ENCODE measurements around the gene CFAP57. TPM values are rescaled to one million over a fixed set of nuclear protein-coding genes. Genes with fewer than 3 reads are reported as not detected.
A peak's percentile ranks its signal among the peaks of the same experiment; 100 is the strongest.

Gene CFAP57
- total RNA-seq, 4 donors from 2014 or later, result not detected

DNA sequence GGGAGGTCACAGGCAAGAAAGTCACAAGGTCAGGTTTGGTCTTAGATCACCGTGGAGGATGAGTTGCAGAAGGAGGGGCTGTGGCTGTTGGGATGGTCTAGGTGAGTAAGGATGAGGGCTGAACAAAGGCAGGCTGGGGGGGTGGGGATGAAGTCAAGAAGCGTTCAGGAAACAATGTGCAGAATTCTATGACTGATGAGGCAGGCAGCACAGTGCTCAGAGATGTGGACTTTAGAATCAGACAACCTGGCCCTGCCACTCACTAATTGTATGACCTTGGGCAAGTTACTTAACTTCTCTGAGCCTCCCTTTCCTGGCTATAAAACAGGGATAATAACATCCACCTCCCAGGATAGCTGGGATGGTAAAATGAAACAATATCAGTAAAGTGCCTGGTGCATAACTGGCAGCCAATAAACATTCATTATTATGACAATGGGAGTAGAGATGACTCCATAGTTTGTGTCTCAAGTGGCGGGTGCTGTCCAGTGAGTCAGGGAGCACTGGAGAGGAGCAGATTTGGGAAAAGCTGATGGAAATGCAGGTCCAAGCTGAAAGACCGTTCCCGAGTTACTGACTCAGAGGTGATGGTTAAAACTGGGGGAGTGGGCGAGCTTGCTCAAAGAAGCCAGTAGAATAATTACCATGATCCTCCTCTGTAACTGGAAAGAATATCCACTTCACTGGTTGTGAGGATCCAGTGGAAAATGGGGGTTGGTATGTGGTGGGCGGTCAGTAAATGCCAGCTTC, 130.8 kb downstream of the CFAP57 start:
- no peak for TF ChIP-seq POLR2A (IDR thresholded peaks at IDR 0.05)
- TF ChIP-seq, protein P1, sequence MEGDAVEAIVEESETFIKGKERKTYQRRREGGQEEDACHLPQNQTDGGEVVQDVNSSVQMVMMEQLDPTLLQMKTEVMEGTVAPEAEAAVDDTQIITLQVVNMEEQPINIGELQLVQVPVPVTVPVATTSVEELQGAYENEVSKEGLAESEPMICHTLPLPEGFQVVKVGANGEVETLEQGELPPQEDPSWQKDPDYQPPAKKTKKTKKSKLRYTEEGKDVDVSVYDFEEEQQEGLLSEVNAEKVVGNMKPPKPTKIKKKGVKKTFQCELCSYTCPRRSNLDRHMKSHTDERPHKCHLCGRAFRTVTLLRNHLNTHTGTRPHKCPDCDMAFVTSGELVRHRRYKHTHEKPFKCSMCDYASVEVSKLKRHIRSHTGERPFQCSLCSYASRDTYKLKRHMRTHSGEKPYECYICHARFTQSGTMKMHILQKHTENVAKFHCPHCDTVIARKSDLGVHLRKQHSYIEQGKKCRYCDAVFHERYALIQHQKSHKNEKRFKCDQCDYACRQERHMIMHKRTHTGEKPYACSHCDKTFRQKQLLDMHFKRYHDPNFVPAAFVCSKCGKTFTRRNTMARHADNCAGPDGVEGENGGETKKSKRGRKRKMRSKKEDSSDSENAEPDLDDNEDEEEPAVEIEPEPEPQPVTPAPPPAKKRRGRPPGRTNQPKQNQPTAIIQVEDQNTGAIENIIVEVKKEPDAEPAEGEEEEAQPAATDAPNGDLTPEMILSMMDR (IDR thresholded peaks at IDR 0.05), result no peak
- Histone ChIP-seq H3K27ac (peak overlapping the region in 3 of 4 donors; percentile 30 to 75 (median 36)), H3K4me3 (no peak overlapping the region)

DNA sequence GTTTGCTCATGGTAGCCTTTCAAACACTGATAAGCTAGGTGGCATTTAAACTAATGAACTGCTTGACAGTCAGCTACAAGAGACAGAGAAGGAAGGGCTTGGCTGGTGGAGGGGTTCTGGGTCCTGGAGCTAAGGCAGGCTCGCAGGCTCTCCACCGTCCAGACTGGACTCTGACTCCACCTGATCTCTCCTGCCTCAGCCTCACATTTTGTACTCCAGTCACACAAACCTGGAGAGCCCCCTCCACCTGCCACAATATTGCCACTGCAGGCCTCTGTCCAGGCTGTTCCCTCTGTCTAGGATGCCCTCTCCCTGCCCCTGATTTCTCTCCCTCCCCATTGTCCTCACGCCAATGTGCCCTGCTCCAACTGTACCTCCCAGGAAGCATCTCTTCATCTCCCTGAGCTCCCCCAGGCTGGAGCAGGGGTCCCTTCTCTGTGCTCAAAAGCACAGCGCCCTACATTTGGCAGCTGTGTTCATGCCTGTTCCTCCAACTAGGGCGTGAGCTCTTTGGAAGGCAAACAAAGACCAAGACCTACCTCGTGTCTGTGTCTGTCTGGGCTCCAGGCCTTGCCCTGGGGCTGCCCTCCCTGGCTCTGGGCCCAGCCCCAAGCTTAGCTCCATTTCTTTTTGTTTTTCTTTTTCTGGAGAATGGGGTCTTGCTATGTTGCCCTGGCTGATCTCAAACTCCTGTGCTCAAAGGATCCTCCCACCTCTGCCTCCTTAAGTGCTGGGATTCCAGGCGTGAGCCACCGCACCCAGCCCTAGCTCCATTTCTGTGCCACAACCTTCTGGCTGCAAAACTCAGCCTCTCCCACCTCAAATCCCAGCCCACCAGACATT, 131.6 kb downstream of the CFAP57 start:
- peak in 1 of 3 donors; percentile 39 for DNase-seq
- Histone ChIP-seq H3K4me1 (peaks cover 0 to 20% (median 4%) of the 10 kb centered on the region in 4 donors), H3K27ac (peak overlapping the region in 3 of 4 donors; percentile 27 to 75 (median 36)), H3K27me3 (no peaks in the 10 kb centered on the region), H3K36me3 (no peaks in the 10 kb centered on the region), H3K4me3 (no peak overlapping the region), H3K9me3 (no peaks in the 10 kb centered on the region)
- TF ChIP-seq, protein P1 (IDR thresholded peaks at IDR 0.05), result no peak

More for the DNA sequence above, 130.8 kb downstream of the CFAP57 start:
- H3K27me3 ChIP-seq, result no peaks in the 10 kb centered on the region
- DNase-seq, result peak in 2 of 3 donors; percentile 66 to 85
- H3K36me3 ChIP-seq, result no peaks in the 10 kb centered on the region
- no peaks in the 10 kb centered on the region for H3K9me3 ChIP-seq
- H3K4me1 ChIP-seq, result peaks cover 0 to 20% (median 4%) of the 10 kb centered on the region in 4 donors

Small RNA genes lying within 50 kb of the gene (small RNA-seq; reads per million reads assigned to genes)
- gene RNA5SP46, result 0 reads per million in 2 donors

Other genes with a start within 250 kb of the CFAP57 start
- 10 to 100 TPM; 15.7 to 35.7 (median 32.3) TPM for gene SLC2A1, start 213.5 kb upstream of the CFAP57 start, total RNA-seq
- gene EBNA1BP2, start within 50 bp of the CFAP57 start, total RNA-seq, result 10 to 100 TPM; 12.8 to 62.7 (median 23.3) TPM
- 10 to 100 TPM; 14.0 to 87.7 (median 74.8) TPM for gene TMEM125, start 97.7 kb downstream of the CFAP57 start, total RNA-seq
- gene C1orf210, start 113.3 kb downstream of the CFAP57 start, total RNA-seq, result 10 to 100 TPM in 3 of 4 donors, 1 to 10 TPM in 1; 4.1 to 80.9 (median 74.4) TPM
- gene TIE1, start 128.7 kb downstream of the CFAP57 start, total RNA-seq, result 10 to 100 TPM in 2 of 4 donors, 1 to 10 TPM in 2; 5.6 to 38.8 (median 8.9) TPM
- gene MPL, start 165.5 kb downstream of the CFAP57 start, total RNA-seq, result not detected
- gene CDC20, start 186.7 kb downstream of the CFAP57 start, total RNA-seq, result 10 to 100 TPM in 1 of 4 donors, 1 to 10 TPM in 3; 3.4 to 14.9 (median 6.3) TPM
- gene ELOVL1, start 195.7 kb downstream of the CFAP57 start, total RNA-seq, result 100 to 1,000 TPM in 1 of 4 donors, 10 to 100 TPM in 3; 29.7 to 101 (median 71.3) TPM
- gene MED8, start 217.5 kb downstream of the CFAP57 start, total RNA-seq, result 10 to 100 TPM; 36.1 to 58.6 (median 38.7) TPM
- gene SZT2, start 217.6 kb downstream of the CFAP57 start, total RNA-seq, result 100 to 1,000 TPM in 2 of 4 donors, 10 to 100 TPM in 2; 76.9 to 129 (median 104) TPM

Measured in Peyer's patch (tissue), 4 donors.